Tibial nerve (tissue), 4 donors: ENCODE measurements around the gene IFIT3. TPM values are rescaled to one million over a fixed set of nuclear protein-coding genes. Genes with fewer than 3 reads are reported as not detected.
"Not testable (repeated sequence)": the region's sequence is repeated elsewhere in the genome, so short reads cannot be mapped to it uniquely, and the experiment has no call there.

Source experiments
- DNase-seq, 2 donors: peaks; one replicate each; pipeline ENCODE4 v3.0.0-alpha.2; 2019; ENCODE audit warnings: low spot score in 2 of 2
- H3K27ac ChIP-seq, 4 donors: fragments of 200-600 bp; sonication (generic) in 3 of 4; one replicate each; pipeline ENCODE4 v1.5.1; 2017 to 2019; ENCODE audit warnings: mild to moderate bottlenecking in 1 of 4
- H3K27me3 ChIP-seq, 2 donors: fragments of 200-600 bp; sonication (generic) in 1 of 2; one replicate each; pipeline versions ENCODE4 v1.5.1 to v1.6.0; 2017 to 2019
- H3K36me3 ChIP-seq, 3 donors: fragments of 200-600 bp; sonication (generic); one replicate each; pipeline ENCODE4 v1.5.1; 2018 to 2019
- H3K4me1 ChIP-seq, 4 donors: fragments of 200-600 bp; sonication (generic) in 3 of 4; one replicate each; pipeline ENCODE4 v1.5.1; 2017 to 2019
- H3K4me3 ChIP-seq, 4 donors: fragments of 200-600 bp; sonication (generic) in 3 of 4; one replicate each; pipeline ENCODE4 v1.5.1; 2017 to 2019; ENCODE audit warnings: mild to moderate bottlenecking in 1 of 4, moderate library complexity in 1 of 4
- H3K9me3 ChIP-seq, 4 donors: fragments of 200-600 bp; sonication (generic) in 3 of 4; one replicate each; pipeline ENCODE4 v1.5.1; 2017 to 2019
- CTCF ChIP-seq, 5 experiments: fragments of 200-600 bp in 3 of 5; fragments of 450-650 bp in 2 of 5; sonication (generic) in 3 of 5; IDR thresholded peaks; one replicate each; pipeline ENCODE4 v1.5.1; 2016 to 2019; ENCODE audit warnings: antibody characterized with exemption in 5 of 5, mild to moderate bottlenecking in 3 of 5, moderate library complexity in 2 of 5
- EP300 ChIP-seq, 2 donors: sonication (generic); formaldehyde crosslinking; IDR thresholded peaks; one replicate each; pipeline ENCODE4 v1.6.1; 2017; ENCODE audit warnings: antibody characterized with exemption in 2 of 2, mild to moderate bottlenecking in 1 of 2
- POLR2A ChIP-seq, 2 donors: fragments of 450-650 bp; IDR thresholded peaks; one replicate each; pipeline ENCODE4 v1.6.1; 2017; ENCODE audit warnings: antibody characterized with exemption in 2 of 2, mild to moderate bottlenecking in 2 of 2, moderate library complexity in 2 of 2
- WGBS, 2 donors: methylation state at CpG; one replicate each; pipeline ENCODE4 v1.1.5; 2018; 5-methylcytosine and 5-hydroxymethylcytosine counted together
- total RNA-seq, 4 donors: library from RNA; depleted of rRNA; stranded (reverse); fragments of >200 nt; gene quantifications; one replicate each; pipeline ENCODE4 v1.1.0, GENCODE V29; 2016

IFIT3 gene
- total RNA-seq, 4 donors from 2014 or later = 7.2 to 24.9 (median 17.6) TPM

GRCh38 chr10:89281606-89282395, 46.0 kb upstream of the IFIT3 start:
- Histone ChIP-seq H3K4me1 (peaks cover 0 to 57% (median 35%) of the 10 kb centered on the region in 4 donors), H3K27ac (peak overlapping the region in 1 of 4 donors; percentile 98), H3K9me3 (no peaks in the 10 kb centered on the region)

GRCh38 chr10:89283025-89283935, 44.5 kb upstream of the IFIT3 start:
- Histone ChIP-seq H3K9me3 (no peaks in the 10 kb centered on the region), H3K4me1 (peaks cover 0 to 47% (median 30%) of the 10 kb centered on the region in 4 donors), H3K4me3 (peak overlapping the region in 2 of 4 donors; percentile 2 to 28), H3K27me3 (no peaks in the 10 kb centered on the region), H3K36me3 (no peaks in the 10 kb centered on the region), H3K27ac (peak overlapping the region; percentile 48 to 86 (median 70))
- TF ChIP-seq POLR2A (IDR thresholded peaks at IDR 0.05) (no peak), EP300 (IDR thresholded peaks at IDR 0.05) (no peak), CTCF (IDR thresholded peaks at IDR 0.05) (no peak)
- no peak for DNase-seq
- 39% methylated on average over 6 of the region's 6 CpGs for WGBS, 2 donors

More at GRCh38 chr10:89281606-89282395, 46.0 kb upstream of the IFIT3 start:
- no peaks in the 10 kb centered on the region for H3K36me3 ChIP-seq
- TF ChIP-seq EP300 (IDR thresholded peaks at IDR 0.05) = no peak
- TF ChIP-seq CTCF (IDR thresholded peaks at IDR 0.05) = no peak
- no peak for TF ChIP-seq POLR2A (IDR thresholded peaks at IDR 0.05)
- no peak for DNase-seq
- H3K4me3 ChIP-seq = no peak overlapping the region
- H3K27me3 ChIP-seq = no peaks in the 10 kb centered on the region
- WGBS, 2 donors = 65 to 72% methylated on average over 4 of the region's 4 CpGs

- Histone ChIP-seq H3K27ac (peak overlapping the region; percentile 48 to 86 (median 70)), H3K4me3 (peak overlapping the region in 2 of 4 donors; percentile 2 to 28), H3K4me1 (peaks cover 0 to 40% (median 25%) of the 10 kb centered on the region in 4 donors), H3K36me3 (no peaks in the 10 kb centered on the region), H3K9me3 (no peaks in the 10 kb centered on the region), H3K27me3 (no peaks in the 10 kb centered on the region)
- WGBS, 2 donors = 9 to 10% methylated on average over 4 of the region's 4 CpGs
- TF ChIP-seq EP300 (IDR thresholded peaks at IDR 0.05) (peak in 1 of 2 donors; percentile 70), POLR2A (IDR thresholded peaks at IDR 0.05) (peak; percentile 16 to 34), CTCF (IDR thresholded peaks at IDR 0.05) (no peak)
- DNase-seq = peak in 1 of 2 donors; percentile 66
Observed at GRCh38 chr10:89283936-89284475, 43.8 kb upstream of the IFIT3 start.

GRCh38 chr10:89284711-89285110, 43.1 kb upstream of the IFIT3 start:
- H3K36me3 ChIP-seq, DNase-seq, H3K9me3 ChIP-seq, H3K27me3 ChIP-seq, H3K4me3 ChIP-seq: not testable (repeated sequence)
- WGBS, 2 donors = 89% methylated on average over 6 of the region's 6 CpGs
- H3K27ac ChIP-seq = peak overlapping the region; percentile 48 to 86 (median 70)
- peaks cover 0 to 33% (median 19%) of the 10 kb centered on the region in 4 donors for H3K4me1 ChIP-seq

GRCh38 chr10:89285303-89285702, 42.5 kb upstream of the IFIT3 start:
- 75 to 76% methylated on average over 4 of the region's 4 CpGs for WGBS, 2 donors
- peak overlapping the region in 2 of 4 donors; percentile 86 for H3K27ac ChIP-seq
- H3K9me3 ChIP-seq = not testable (repeated sequence)

More at GRCh38 chr10:89285303-89285702, 42.5 kb upstream of the IFIT3 start:
- H3K36me3 ChIP-seq, H3K27me3 ChIP-seq, DNase-seq, H3K4me3 ChIP-seq: not testable (repeated sequence)
- H3K4me1 ChIP-seq = peaks cover 0 to 31% (median 18%) of the 10 kb centered on the region in 4 donors
